Neural progenitor cell (in vitro differentiated cells): Measurements from ENCODE around the gene PHC3. TPM values are rescaled to one million over a fixed set of nuclear protein-coding genes. Genes with fewer than 3 reads are reported as not detected.

Experiments
- DNase-seq: peaks from one replicate; pipeline ENCODE4 v3.0.0-alpha.2; 2016; ENCODE audit warnings: low spot score
- H2AFZ ChIP-seq: fragments of 200-600 bp; sonication (generic); replicated peaks from 2 replicates; pipeline ENCODE4 v1.6.1; 2016; ENCODE audit warnings: antibody characterized with exemption
- H3F3A ChIP-seq: fragments of 200-600 bp; sonication (generic); 2 replicates; pipeline ENCODE4 v1.6.1; 2016; ENCODE audit warnings: antibody characterized with exemption, low read depth
- H3K27ac ChIP-seq: fragments of 200-600 bp; sonication (generic); 2 replicates; pipeline ENCODE4 v1.5.1; 2016; ENCODE audit warnings: mild to moderate bottlenecking
- H3K27me3 ChIP-seq: fragments of 200-600 bp; sonication (generic); 2 replicates; pipeline ENCODE4 v1.6.1; 2016; ENCODE audit warnings: mild to moderate bottlenecking, moderate library complexity
- H3K36me3 ChIP-seq: fragments of 200-600 bp; sonication (generic); 2 replicates; pipeline ENCODE4 v1.5.1; 2016
- H3K4me1 ChIP-seq: fragments of 200-600 bp; sonication (generic); 2 replicates; pipeline ENCODE4 v1.6.1; 2016; ENCODE audit warnings: mixed run types
- H3K4me2 ChIP-seq: fragments of 200-600 bp; sonication (generic); 2 replicates; pipeline ENCODE4 v1.6.1; 2016
- H3K4me3 ChIP-seq: fragments of 200-600 bp; sonication (generic); 2 replicates; pipeline ENCODE4 v1.5.1; 2016
- H3K79me2 ChIP-seq: fragments of 200-600 bp; sonication (generic); 2 replicates; pipeline ENCODE4 v1.6.1; 2016; ENCODE audit warnings: low read depth
- H3K9ac ChIP-seq: fragments of 200-600 bp; sonication (generic); 2 replicates; pipeline ENCODE4 v1.6.1; 2016
- H3K9me3 ChIP-seq: fragments of 200-600 bp; sonication (generic); 2 replicates; pipeline ENCODE4 v1.5.1; 2016; ENCODE audit warnings: low read depth
- H4K20me1 ChIP-seq: fragments of 200-600 bp; sonication (generic); 2 replicates; pipeline ENCODE4 v1.6.1; 2016; ENCODE audit warnings: low read depth
- H3K27ac Mint-ChIP-seq: 3 replicates; pipeline ENCODE4 v1.8.0; 2021; ENCODE audit warnings: mixed read lengths
- H3K27me3 Mint-ChIP-seq: 2 replicates; pipeline ENCODE4 v1.8.0; 2022; ENCODE audit warnings: low read depth, mild to moderate bottlenecking, inconsistent platforms, moderate library complexity, mixed read lengths; ENCODE audit not compliant: insufficient read depth
- H3K36me3 Mint-ChIP-seq: 3 replicates; pipeline ENCODE4 v1.8.0; 2021; ENCODE audit warnings: mixed read lengths
- H3K4me1 Mint-ChIP-seq: 3 replicates; pipeline ENCODE4 v1.8.0; 2021; ENCODE audit warnings: mixed read lengths
- H3K4me3 Mint-ChIP-seq: 3 replicates; pipeline ENCODE4 v1.8.0; 2021; ENCODE audit warnings: mild to moderate bottlenecking, moderate library complexity, mixed read lengths
- H3K9me3 Mint-ChIP-seq: 3 replicates; pipeline ENCODE4 v1.8.0; 2020; ENCODE audit warnings: mixed read lengths
- EZH2 ChIP-seq: fragments of 200-600 bp; sonication (generic); IDR thresholded peaks from 2 replicates; pipeline ENCODE4 v1.6.1; 2017; ENCODE audit warnings: antibody characterized with exemption, mild to moderate bottlenecking, moderate library complexity
- EZH2phosphoT487 ChIP-seq: fragments of 200-600 bp; sonication (generic); IDR thresholded peaks from 2 replicates; pipeline ENCODE4 v1.6.1; 2017; ENCODE audit warnings: antibody characterized with exemption
- total RNA-seq: library from RNA; depleted of rRNA; stranded (reverse); fragments of >200 nt; gene quantifications from 2 replicates; pipeline ENCODE4 v1.2.3, GENCODE V29; 2015; ENCODE audit warnings: low replicate concordance
- TF ChIP-seq, protein P1 (sequence below): fragments of 200-600 bp; sonication (generic); IDR thresholded peaks from 2 replicates; pipeline ENCODE4 v1.5.1; 2017; ENCODE audit warnings: antibody characterized with exemption, mild to moderate bottlenecking

PHC3 gene
- total RNA-seq, 1 donor from 2014 or later = 27.3 TPM

DNA sequence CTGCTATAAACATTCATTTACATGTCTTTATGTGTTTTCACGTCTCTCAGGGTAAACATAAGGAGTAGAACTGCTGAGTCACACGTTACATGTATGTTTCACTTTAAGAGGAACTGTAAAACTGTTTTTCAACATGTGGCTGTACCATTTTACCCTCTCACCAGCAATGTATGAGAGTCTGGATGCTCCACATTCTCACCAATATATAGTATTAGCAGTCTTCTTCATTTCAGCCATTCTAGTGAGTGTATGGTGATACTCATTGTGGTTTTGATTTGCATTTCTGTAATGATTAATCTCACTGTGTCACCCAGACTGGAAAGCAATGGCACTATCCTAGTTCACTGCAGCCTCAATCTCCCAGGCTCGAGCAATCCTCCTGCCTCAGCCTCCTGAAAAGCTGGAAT lies 37.1 kb downstream of the PHC3 start:
- DNase-seq = no peak
- Mint-ChIP-seq H3K4me3 (no peak overlapping the region), H3K9me3 (no peaks in the 10 kb centered on the region), H3K4me1 (no peaks in the 10 kb centered on the region), H3K27me3 (peaks cover 2% of the 10 kb centered on the region), H3K36me3 (peaks cover 15% of the 10 kb centered on the region), H3K27ac (no peak overlapping the region)
- Histone ChIP-seq H4K20me1 (no peaks in the 10 kb centered on the region), H3K79me2 (peaks cover 26% of the 10 kb centered on the region), H3K4me1 (no peaks in the 10 kb centered on the region), H3K4me3 (no peak overlapping the region), H3K9me3 (no peaks in the 10 kb centered on the region), H3K9ac (no peak overlapping the region), H3K36me3 (peaks cover 9% of the 10 kb centered on the region), H3K4me2 (no peak overlapping the region), H3F3A (no peaks in the 10 kb centered on the region), H2AFZ (no peak overlapping the region), H3K27ac (no peak overlapping the region), H3K27me3 (no peaks in the 10 kb centered on the region)
- TF ChIP-seq EZH2phosphoT487 (no peak), EZH2 (no peak)
- TF ChIP-seq, protein P1, sequence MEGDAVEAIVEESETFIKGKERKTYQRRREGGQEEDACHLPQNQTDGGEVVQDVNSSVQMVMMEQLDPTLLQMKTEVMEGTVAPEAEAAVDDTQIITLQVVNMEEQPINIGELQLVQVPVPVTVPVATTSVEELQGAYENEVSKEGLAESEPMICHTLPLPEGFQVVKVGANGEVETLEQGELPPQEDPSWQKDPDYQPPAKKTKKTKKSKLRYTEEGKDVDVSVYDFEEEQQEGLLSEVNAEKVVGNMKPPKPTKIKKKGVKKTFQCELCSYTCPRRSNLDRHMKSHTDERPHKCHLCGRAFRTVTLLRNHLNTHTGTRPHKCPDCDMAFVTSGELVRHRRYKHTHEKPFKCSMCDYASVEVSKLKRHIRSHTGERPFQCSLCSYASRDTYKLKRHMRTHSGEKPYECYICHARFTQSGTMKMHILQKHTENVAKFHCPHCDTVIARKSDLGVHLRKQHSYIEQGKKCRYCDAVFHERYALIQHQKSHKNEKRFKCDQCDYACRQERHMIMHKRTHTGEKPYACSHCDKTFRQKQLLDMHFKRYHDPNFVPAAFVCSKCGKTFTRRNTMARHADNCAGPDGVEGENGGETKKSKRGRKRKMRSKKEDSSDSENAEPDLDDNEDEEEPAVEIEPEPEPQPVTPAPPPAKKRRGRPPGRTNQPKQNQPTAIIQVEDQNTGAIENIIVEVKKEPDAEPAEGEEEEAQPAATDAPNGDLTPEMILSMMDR = no peak

DNA sequence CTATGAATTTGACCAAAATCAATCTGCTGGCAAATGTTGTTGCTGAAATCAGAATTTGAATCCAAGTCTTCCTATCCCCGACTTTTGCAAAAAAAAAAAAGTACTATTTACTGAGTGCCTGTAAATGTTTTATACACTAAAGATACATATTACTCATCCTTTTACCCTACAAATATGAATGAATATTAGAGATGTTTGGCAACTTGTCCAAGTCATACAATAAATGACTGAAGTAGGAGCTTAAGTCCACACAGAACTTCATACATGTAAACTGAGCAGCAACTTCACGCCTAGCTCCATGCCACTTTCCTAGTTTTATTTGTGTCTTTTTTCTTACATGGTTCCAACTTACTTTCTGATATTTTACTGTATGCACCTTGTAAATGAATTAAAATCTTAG lies 39.2 kb downstream of the PHC3 start:
- no peak for DNase-seq
- TF ChIP-seq EZH2 (no peak), EZH2phosphoT487 (no peak)
- TF ChIP-seq, protein P1 = no peak
- Histone ChIP-seq H3K4me2 (no peak overlapping the region), H3K27me3 (no peaks in the 10 kb centered on the region), H3K79me2 (peaks cover 6% of the 10 kb centered on the region), H3K36me3 (no peaks in the 10 kb centered on the region), H3K4me3 (no peak overlapping the region), H3K9me3 (no peaks in the 10 kb centered on the region), H3F3A (no peaks in the 10 kb centered on the region), H4K20me1 (no peaks in the 10 kb centered on the region), H3K4me1 (no peaks in the 10 kb centered on the region), H3K9ac (no peak overlapping the region), H2AFZ (no peak overlapping the region), H3K27ac (no peak overlapping the region)
- Mint-ChIP-seq H3K4me1 (no peaks in the 10 kb centered on the region), H3K4me3 (no peak overlapping the region), H3K27ac (no peak overlapping the region), H3K9me3 (no peaks in the 10 kb centered on the region), H3K27me3 (peaks cover 2% of the 10 kb centered on the region), H3K36me3 (peaks cover 12% of the 10 kb centered on the region)

DNA sequence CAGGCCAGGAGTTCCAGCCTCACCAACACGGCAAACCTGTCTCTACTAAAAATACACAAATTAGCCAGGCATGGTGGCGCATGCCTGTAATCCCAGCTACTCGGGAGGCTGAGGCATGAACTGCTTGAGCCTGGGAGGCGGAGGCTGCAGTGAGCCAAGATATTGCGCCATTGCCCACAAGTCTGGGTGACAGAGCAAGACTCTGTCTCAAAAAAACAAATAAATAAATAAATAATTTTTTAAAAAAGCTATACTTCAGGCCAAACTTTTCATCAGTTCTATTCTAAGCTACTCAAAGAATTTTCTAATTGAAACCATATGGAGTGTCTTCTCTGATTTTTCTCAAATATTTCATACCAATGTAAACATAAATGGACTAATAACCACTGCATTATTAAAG lies 43.5 kb downstream of the PHC3 start:
- no peaks in the 10 kb centered on the region for H3K4me1 Mint-ChIP-seq

DNA sequence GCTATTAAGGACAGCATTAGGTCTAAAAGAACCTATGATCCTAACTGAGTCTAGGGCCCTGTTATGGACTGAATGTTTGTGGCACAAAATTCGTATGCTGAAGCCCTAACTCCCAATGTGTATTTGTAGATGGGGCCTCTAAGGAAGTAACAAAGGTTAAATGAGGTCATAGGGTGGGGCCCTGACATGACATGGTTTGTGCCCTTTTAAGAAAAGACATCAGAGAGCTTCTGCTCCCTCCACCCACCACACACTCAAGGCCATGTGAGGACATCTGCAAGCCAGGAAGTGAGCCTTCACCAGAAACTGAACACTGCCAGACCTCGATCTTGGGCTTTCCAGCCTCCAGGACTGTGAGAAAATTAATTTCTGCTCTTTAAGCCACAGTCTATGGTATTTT lies 49.2 kb downstream of the PHC3 start:
- Histone ChIP-seq H3K4me2 (no peak overlapping the region), H3K4me3 (no peak overlapping the region), H3K27ac (no peak overlapping the region), H2AFZ (no peak overlapping the region), H3K36me3 (peaks cover 28% of the 10 kb centered on the region), H3K27me3 (no peaks in the 10 kb centered on the region), H4K20me1 (no peaks in the 10 kb centered on the region), H3K9me3 (no peaks in the 10 kb centered on the region), H3K4me1 (no peaks in the 10 kb centered on the region), H3K9ac (no peak overlapping the region), H3K79me2 (no peaks in the 10 kb centered on the region), H3F3A (no peaks in the 10 kb centered on the region)
- Mint-ChIP-seq H3K4me1 (peaks cover 2% of the 10 kb centered on the region), H3K4me3 (no peak overlapping the region), H3K27ac (no peak overlapping the region), H3K27me3 (no peaks in the 10 kb centered on the region), H3K9me3 (no peaks in the 10 kb centered on the region), H3K36me3 (peaks cover 30% of the 10 kb centered on the region)
- DNase-seq = no peak
- TF ChIP-seq, protein P1 = no peak
- TF ChIP-seq EZH2phosphoT487 (no peak), EZH2 (no peak)

More for the DNA sequence above, 43.5 kb downstream of the PHC3 start:
- TF ChIP-seq EZH2 = no peak
- no peak overlapping the region for H3K4me3 Mint-ChIP-seq
- no peaks in the 10 kb centered on the region for H3K9me3 ChIP-seq
- H3K9me3 Mint-ChIP-seq = no peaks in the 10 kb centered on the region
- no peak overlapping the region for H3K27ac Mint-ChIP-seq
- H2AFZ ChIP-seq = no peak overlapping the region
- peaks cover 14% of the 10 kb centered on the region for H3K36me3 ChIP-seq
- no peaks in the 10 kb centered on the region for H3K27me3 Mint-ChIP-seq
- no peak overlapping the region for H3K4me3 ChIP-seq
- H3K4me2 ChIP-seq = no peak overlapping the region
- DNase-seq = no peak
- no peaks in the 10 kb centered on the region for H4K20me1 ChIP-seq
- no peaks in the 10 kb centered on the region for H3K4me1 ChIP-seq
- H3K79me2 ChIP-seq = no peaks in the 10 kb centered on the region
- peaks cover 17% of the 10 kb centered on the region for H3K36me3 Mint-ChIP-seq
- no peak overlapping the region for H3K27ac ChIP-seq
- H3K9ac ChIP-seq = no peak overlapping the region
- H3F3A ChIP-seq = no peaks in the 10 kb centered on the region
- H3K27me3 ChIP-seq = no peaks in the 10 kb centered on the region
